UCSD-AML1 (cell line): Measurements from ENCODE around the gene FTL.

ENCODE experiments used
- DNase-seq: peaks from one replicate; lab custom pipeline; 2025; ENCODE audit not compliant: unreplicated experiment; lab: John Stamatoyannopoulos, UW

Gene FTL

DNA sequence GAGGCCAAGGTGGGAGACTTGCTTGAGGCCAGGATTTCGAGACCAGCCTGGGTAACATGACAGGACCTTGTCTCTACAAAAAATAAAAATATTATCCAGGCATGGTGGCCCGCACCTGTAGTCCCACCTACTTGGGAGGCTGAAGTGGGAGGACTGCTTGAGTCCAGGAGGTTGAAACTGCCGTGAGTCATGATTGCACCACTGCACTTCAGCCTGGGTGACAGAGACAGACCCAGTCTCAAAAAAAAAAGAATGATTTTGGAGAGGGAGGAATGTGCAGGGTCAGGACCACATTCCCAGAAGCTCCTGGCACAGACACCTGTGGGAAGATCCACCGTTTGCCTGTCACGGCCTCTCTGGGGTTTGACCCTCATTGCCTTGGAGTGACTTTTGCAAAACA lies 19.7 kb upstream of the FTL start:
- DNase-seq = no peak

DNA sequence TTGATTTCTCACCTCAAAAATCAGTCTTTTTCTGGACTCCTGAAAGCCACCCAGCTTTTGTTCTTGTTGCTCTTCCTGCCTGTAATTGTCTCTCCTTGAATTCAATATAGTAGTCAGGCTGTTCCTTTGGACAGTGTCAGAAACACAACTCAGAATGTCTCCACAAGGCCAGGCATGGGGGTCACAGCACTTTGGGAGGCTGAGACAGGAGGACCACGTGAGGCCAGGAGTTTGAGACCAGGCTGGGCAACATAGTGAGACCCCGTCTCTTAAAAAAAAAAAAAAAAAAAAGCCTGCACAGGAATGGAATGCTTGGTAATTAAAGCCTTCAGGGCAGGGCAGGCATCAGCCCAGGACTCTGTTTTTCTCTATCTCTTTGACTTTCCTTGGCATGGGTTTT lies 19.3 kb upstream of the FTL start:
- DNase-seq = no peak

DNA sequence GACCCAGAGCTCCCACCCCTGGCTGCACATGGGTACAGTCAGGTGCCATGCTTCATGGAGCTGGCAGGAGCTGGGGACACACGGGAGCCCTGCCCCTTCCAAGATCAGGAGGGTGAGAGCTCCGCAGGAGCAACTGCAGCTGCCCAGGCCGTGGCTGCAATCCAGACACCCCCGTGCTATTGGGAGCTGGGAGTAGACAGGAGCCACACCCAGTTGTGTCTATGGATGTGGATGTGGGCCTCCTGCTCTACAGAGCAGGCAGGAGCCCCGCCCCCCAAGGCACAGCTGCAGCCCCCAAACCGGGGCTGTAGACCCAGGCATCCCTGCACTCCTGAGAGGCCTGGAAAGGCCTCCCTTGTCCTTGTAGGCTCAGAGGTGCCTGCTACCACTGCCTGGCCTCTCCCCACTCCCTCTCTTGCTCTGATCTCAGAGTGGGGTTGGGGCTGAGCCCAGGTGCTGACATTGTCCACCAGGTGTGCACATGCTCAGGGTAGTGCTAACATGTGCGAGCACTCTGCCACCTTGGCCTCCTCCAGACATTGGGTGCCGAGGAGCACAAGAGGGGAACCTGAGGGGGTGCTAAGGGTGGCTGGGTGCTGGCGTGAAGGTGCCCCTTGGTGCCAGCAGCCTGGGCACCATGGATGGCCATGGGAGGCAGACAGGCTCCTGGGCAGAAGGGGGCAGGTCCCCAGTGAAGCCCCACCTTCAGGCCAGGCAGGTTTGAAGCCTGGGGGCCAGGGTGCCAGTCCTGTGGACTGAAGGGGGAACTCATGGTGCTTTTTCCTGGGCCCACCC lies 18.4 kb upstream of the FTL start:
- DNase-seq = no peak

DNA sequence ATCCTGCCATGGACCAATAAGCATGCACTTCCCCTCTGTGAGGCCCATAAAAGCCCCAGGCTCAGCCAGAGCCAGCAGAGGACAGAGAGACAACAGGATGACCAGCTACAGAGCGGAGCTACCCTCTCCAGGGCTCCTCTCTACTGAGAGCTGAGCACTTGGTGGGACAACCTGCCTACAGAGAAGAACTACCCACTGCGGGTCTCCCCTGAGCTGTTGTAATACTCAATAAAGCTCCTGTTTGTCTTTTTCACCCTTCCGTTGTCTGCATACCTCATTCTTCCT lies 17.9 kb upstream of the FTL start:
- no peak for DNase-seq

DNA sequence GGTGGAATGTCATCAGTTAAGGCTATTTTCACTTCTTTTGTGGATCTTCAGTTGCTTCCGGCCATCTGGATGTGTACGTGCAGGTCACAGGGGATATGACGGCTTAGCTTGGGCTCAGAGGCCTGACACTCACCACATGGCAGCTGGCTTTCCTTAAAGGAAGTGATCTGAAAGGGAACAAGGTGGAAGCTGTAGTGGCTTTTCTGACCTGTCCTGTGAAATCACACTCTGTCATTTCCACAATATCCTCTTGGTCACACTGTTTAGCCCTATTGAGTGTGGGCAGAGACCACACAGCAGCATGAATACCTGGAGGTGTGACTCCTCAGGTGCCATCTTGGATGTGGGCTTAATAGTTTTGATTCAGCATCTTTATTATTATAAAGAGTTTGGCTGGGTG lies 14.9 kb upstream of the FTL start:
- peak; percentile 44 for DNase-seq

DNA sequence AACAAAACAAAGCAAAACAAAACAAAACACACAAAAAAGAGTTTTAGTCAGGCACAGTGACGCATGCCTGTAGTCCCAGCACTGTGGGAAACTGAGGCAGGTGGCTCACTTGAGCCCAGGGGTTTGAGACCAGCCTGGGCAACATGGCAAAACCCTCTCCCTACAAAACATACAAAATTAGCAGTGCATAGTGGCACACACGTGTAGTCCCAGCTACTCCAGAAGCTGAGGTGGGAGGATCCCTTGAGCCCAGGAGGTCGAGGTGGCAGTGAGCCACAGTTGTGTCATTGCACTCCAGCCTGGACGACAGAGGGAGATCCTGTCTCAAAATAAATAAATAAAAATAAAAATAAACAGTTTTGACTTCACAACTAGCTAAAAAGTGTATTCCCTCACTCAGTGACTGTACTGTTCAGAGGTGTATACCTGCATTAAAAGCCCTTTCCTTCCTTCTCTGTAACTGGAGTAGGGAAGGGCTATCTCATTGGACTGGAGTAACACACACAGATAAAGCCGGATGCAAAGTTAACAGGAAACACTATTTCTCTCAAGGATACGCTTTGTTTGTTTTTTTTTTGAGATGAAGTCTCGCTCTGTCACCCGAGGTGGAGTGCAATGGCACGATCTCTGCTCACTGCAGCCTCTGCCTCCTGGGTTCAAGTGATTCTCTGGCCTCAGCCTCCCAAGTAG lies 14.1 kb upstream of the FTL start:
- DNase-seq = no peak

DNA sequence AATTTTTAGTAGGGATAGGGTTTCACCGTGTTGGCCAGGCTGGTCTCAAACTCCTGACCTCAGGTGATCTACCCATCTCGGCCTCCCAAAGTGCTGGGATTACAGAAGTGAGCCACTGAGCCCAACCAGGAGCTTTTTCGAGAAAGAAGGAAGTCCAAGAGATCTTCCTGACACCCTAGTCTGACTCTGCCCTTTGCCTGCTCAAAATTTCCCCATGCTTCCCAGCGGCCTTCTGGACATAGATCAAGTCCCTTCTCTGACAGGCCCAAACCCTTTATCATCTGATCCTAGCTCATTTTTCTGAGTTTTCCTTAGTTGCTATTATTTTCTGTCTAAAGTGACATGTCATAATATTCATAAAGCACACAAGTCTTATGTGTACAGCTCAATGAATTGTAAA lies 12.0 kb upstream of the FTL start:
- DNase-seq = no peak

DNA sequence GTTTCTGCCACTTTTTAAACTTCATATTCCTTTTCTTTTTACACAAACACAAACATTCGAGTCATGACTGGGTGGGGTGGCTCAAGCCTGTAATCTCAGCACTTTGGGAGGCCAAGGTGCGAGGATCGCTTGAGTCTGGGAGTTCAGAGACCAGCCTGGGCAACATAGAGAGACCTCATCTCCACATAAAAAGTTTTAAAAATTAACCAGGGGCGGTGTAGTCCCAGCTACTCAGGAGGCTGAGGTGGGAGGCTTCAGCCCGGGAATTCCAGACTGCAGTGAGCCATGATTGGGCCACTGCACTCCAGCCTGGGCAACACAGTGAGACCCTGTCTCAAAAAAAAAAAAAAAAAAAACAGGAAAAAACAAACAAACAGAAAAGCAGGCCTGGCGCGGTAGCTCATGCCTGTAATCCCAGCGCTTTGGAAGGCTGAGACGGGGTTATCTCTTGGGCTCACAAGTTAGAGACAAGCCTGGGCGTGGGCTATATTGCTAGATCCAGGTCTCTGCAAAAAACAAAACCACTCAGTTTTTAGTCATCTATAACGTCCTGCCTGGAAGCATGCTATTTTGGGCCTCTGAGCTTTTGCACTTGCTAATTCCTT lies 11.0 kb upstream of the FTL start:
- no peak for DNase-seq

DNA sequence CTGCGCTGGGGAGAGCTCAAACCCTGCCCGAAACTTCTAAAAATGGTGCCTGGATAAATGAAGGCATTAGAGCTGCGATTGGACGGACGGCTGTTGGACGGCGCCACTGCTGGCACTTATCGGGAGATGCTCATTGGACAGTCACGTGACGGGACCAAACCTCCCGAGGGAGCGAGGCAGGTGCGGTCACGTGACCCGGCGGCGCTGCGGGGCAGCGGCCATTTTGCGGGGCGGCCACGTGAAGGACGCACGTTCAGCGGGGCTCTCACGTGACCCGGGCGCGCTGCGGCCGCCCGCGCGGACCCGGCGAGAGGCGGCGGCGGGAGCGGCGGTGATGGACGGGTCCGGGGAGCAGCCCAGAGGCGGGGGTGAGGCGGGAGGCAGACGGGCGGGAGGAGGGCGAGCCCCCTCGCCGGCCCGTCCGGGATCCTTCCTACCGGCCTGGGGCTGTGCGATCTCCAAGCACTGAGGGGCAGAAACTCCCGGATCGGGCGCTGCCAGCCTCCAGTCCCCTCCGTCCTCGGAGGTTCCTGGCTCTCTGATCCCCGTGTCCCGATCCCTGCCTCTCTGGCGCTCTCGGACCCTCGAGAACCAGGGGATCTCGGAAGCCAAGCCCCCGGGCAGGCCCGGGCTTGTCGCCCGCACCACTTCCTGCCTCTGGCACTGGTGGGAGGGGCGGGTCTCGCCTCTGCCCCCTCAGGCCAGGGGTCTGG lies 10.4 kb upstream of the FTL start, which contains the start of gene BAX:
TSS of gene BAX (plus strand) at position 281 of the 713 bp plus-strand sequence. CDS start at position 335, 54 bp downstream.
- DNase-seq = peak; percentile 96

DNA sequence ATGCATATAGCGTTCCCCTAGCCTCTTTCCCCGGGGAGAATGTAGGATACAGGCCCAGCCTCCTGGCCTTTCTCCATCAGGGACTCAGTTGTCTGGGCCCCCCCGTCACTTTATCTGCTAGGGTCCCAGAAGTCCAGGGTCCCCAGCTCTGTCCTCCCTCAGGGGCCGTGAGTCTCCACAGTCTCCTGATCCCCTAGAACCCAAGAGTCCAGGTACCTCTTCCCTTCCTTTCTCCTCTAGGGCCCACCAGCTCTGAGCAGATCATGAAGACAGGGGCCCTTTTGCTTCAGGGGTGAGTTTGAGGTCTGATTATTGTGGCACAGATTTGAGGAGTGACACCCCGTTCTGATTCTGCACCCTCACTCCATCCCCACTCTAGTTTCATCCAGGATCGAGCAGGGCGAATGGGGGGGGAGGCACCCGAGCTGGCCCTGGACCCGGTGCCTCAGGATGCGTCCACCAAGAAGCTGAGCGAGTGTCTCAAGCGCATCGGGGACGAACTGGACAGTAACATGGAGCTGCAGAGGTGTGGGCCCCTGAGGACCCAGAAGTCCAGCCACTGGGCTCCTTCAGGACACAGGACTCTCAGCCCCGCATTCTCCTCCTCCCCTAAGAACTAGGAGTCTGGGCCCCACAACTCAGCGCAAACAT lies 9.7 kb upstream of the FTL start:
- no peak for DNase-seq

DNA sequence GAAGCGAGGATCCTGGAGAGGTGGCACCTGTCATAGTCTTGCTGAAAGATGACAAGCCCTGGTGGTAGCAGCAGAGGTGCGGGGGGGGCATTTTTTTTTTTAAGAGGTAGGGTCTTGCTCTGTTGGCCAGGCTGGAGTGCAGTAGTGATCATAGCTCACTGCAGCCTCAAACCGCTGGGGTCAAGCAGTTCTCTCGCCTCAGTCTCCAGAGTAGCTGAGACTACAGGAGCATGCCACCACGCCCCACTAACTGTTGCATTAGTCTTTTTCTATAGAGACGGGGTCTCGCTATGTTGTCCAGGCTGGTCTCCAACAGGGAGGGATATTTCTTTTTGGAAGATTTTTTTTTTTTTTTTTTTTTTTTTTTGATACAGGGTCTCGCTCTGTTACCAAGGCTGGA lies 7.1 kb upstream of the FTL start:
- DNase-seq = no peak

DNA sequence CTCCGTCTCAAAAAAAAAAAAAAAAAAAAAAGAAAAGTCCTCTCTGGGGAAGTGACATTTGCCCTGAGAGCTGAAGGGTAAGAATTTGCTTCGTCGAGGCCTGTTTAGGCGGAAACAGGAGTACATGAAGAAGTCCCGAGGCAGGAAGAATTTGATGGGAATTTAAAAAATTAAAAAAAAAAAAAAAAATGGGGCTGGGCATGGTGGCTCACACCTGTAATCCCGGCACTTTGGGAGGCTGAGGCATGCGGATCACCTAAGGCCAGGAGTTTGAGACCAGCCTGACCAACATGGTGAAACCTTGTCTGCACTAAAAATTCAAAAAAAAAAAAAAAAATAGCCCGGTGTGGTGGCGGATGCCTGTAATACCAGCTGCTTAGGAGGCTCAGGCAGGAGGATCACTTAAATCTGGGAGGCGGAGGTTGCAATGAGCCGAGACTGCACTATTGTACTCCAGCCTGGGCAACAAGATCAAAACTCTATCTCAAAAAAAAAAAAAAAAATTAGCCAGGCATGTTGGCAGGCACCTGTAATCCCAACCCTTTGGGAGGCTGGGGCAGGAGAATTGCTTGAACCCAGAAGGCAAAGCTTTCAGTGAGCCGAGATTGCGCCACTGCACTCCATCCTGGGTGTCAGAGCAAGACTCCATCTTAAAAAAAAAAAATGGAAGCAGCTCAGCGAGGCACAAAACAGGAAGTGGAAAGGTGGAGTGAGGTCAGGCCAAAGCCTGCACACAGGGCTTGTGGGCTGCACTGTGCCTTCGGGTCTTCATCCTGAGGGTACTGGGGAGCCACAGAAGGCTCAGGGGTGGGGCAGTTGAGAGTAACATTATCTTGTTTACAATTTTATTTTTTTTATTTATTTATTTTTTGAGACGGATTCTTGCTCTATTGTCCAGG lies 5.5 kb upstream of the FTL start:
- DNase-seq = peak; percentile 15

DNA sequence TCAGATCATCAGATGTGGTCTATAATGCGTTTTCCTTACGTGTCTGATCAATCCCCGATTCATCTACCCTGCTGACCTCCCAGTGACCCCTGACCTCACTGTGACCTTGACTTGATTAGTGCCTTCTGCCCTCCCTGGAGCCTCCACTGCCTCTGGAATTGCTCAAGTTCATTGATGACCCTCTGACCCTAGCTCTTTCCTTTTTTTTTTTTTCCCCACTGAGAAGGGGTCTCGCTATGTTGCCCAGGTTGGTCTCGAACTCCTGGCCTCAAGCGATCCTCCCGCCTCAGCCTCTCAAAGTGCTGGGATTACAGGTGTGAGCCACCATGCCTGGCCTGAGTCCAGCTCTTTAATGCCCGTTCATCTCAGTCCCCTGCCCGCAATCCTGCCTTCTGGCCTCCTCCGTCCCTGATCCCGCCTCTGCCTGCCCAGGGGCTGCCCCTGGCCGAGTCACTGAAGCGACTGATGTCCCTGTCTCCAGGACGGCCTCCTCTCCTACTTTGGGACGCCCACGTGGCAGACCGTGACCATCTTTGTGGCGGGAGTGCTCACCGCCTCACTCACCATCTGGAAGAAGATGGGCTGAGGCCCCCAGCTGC lies 4.0 kb upstream of the FTL start:
- no peak for DNase-seq

DNA sequence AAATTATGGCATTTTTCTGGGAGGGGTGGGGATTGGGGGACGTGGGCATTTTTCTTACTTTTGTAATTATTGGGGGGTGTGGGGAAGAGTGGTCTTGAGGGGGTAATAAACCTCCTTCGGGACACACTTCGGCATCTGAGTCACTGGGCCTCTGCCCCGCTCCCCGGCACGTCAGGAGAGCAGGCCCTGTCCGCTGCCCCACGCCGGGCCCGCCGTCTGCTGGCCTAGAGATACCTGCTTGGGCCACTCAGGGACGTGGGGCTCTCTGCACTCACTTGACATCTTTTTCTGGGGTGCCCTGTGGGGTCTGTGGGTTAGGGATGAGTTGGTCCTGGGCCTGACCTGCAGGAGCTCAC lies 3.5 kb upstream of the FTL start:
- DNase-seq = no peak

DNA sequence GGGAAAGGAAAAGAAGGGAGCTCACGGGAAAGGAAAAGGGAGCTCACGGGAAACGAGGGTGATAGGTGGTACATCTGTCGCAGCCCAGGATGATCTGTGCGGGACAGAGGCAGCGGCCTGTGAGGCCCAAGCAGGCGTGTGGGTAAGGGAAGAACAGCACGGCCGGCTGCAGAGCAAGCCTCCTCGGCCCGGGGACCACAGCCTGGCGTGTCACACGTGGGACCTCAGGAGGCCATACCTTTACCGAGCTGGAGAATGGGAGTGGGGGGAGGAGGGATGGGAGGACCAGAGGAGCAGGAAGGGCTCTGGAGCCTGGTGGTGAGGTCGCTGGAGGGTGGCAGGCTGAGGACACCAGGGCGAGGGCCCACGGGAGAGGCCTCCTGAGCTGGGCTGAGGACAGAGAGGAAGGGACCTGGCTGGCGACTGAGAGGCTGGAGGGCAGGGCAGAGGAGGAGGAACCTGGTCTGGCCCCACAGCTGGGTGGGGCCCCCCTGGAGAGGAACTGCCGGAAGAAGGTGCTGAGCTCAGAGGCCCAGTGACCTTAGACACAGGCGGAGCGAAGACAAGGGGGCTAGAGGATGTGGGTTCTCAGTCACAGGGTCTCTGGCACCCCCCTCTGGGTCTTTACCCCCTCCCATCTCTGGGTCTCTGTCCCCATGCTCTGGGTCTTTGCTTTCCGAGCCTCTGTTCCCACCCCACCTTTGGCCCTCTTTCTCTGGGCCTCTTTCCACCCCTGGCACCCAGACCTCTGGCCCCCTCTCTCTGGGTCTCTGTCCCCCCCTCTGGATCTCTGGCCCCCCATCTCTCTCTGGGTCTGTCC lies 2.9 kb upstream of the FTL start:
- DNase-seq = peak; percentile 78

DNA sequence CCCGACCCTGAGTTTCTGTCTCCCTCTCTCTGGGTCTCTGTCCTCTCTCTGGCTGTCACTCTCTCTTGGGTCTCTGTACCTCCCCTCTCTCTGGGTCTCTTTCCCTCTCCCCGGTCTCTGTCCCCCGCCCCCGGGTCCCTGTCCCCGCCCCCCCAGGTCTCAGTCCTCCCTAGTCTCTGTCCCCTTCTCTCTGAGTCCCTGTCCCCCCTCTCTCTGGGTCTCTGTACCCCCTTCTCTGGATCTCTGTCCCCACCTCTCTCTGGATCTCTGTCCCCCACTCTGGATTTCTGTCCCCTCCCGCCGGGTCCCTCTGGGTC lies 2.3 kb upstream of the FTL start:
- DNase-seq = no peak

DNA sequence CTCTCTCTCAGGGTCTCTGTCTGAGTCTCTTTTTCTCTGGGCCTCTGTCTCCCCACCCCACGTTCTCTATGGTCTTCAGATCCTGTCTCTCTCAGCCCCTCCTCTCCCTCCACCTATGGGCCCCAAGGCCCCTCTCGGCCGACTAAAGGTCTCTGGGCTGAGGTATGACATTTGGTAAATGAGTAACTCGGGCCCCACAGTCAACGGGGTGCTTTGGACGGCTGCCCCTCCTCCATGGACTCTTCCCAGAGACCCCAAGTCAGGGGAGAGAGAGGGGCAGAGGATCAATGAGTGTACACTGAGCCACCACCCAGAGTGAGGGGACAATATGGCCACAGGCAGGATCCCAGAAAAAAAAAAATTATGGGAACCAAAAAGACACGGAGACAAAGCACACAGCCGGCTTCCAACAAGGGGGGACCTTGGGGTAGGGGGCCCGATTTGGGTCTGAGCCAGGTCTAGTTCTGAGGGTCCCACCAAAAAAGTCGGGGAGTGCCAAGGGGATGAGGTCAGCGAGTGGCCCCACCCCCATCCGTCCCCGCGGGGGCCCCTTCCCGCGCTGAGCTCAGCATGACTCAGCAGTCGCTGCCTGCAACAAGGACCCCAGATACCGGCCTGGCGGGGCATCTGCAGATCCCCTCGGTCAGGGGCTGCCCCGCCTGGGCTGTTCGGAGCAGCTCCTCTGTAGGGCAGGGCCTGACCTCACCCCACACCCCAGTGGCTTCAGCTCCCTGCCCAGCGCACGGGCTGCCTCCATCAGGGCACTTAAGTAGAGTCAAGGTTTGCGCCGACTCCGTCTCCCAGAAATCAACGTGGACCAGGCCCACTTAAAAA lies 1.5 kb upstream of the FTL start:
- DNase-seq = peak; percentile 72
